ENCODE results near the gene JAKMIP3. TPM values are rescaled to one million over a fixed set of nuclear protein-coding genes. Genes with fewer than 3 reads are reported as not detected.

Gene JAKMIP3
- total and polyA plus RNA-seq, 9 of the 15 experiments (the other 6 are each of a cell fraction or from before 2014, with no cell fraction given), result 0.04 TPM; not detected in 8

GRCh38 chr10:132065491-132066105, at the start of gene JAKMIP3 (continued):
- TF ChIP-seq ZBTB33 (CRISPR knock-in tag; IDR thresholded peaks at IDR 0.05) (no peak), ZNF707 (CRISPR knock-in tag; conservative IDR thresholded peaks at IDR 0.05) (no peak), MAFK (IDR thresholded peaks at IDR 0.05; ENCODE audit: low read length) (peak; percentile 50; the same call in 1 of the 2 replicates), C11orf30 (IDR thresholded peaks at IDR 0.05; ENCODE audit: low read depth) (peak; percentile 73), SMAD3 (CRISPR knock-in tag; conservative IDR thresholded peaks at IDR 0.05) (no peak), SNRNP70 (optimal IDR thresholded peaks at IDR 0.05; ENCODE audit: low read depth, low read length) (no peak), ZNF444 (CRISPR knock-in tag; IDR thresholded peaks at IDR 0.05) (no peak), NRF1 (conservative IDR thresholded peaks at IDR 0.05 in 1 of 2, IDR thresholded peaks at IDR 0.05 in 1 of 2) (peak; percentile 56 to 62; a peak in 3 of 4 replicates), ZNF175 (CRISPR knock-in tag; IDR thresholded peaks at IDR 0.05; ENCODE audit: low read depth) (no peak), TAF7 (tag; IDR thresholded peaks at IDR 0.05) (no peak), ZFP91 (CRISPR knock-in tag; IDR thresholded peaks at IDR 0.05) (no peak), HDAC2 (IDR thresholded peaks at IDR 0.05) (no peak), ESRRB (CRISPR knock-in tag; IDR thresholded peaks at IDR 0.05; ENCODE audit: borderline replicate concordance) (no peak), HDAC1 (IDR thresholded peaks at IDR 0.05) (no peak), NCOA2 (IDR thresholded peaks at IDR 0.05; ENCODE audit: partially characterized antibody in 2 of 2) (no peak), POLR2B (IDR thresholded peaks at IDR 0.05; ENCODE audit: low read depth, partially characterized antibody) (no peak), NFE2L1 (tag; IDR thresholded peaks at IDR 0.05; ENCODE audit: borderline replicate concordance, low read depth) (0 out of 2 replicates have a peak, but pooled peaks have one; percentile 6), GABPB2 (CRISPR knock-in tag; conservative IDR thresholded peaks at IDR 0.05) (no peak), TAL1 (IDR thresholded peaks at IDR 0.05) (no peak)
- TF ChIP-seq, protein P1, sequence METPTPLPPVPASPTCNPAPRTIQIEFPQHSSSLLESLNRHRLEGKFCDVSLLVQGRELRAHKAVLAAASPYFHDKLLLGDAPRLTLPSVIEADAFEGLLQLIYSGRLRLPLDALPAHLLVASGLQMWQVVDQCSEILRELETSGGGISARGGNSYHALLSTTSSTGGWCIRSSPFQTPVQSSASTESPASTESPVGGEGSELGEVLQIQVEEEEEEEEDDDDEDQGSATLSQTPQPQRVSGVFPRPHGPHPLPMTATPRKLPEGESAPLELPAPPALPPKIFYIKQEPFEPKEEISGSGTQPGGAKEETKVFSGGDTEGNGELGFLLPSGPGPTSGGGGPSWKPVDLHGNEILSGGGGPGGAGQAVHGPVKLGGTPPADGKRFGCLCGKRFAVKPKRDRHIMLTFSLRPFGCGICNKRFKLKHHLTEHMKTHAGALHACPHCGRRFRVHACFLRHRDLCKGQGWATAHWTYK (CRISPR knock-in tag; IDR thresholded peaks at IDR 0.05), result no peak
- TF ChIP-seq, protein P2, sequence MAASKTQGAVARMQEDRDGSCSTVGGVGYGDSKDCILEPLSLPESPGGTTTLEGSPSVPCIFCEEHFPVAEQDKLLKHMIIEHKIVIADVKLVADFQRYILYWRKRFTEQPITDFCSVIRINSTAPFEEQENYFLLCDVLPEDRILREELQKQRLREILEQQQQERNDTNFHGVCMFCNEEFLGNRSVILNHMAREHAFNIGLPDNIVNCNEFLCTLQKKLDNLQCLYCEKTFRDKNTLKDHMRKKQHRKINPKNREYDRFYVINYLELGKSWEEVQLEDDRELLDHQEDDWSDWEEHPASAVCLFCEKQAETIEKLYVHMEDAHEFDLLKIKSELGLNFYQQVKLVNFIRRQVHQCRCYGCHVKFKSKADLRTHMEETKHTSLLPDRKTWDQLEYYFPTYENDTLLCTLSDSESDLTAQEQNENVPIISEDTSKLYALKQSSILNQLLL (CRISPR knock-in tag; IDR thresholded peaks at IDR 0.05; ENCODE audit: borderline replicate concordance), result no peak

All from K562 (cell line).